ENCODE measurements around the gene LEFTY1.

LEFTY1 gene

GRCh38 chr1:225868631-225869330, 20.2 kb downstream of the LEFTY1 start:
- DNase-seq = no peak

GRCh38 chr1:225866981-225867380, 22.0 kb downstream of the LEFTY1 start:
- no peak for DNase-seq

DNA sequence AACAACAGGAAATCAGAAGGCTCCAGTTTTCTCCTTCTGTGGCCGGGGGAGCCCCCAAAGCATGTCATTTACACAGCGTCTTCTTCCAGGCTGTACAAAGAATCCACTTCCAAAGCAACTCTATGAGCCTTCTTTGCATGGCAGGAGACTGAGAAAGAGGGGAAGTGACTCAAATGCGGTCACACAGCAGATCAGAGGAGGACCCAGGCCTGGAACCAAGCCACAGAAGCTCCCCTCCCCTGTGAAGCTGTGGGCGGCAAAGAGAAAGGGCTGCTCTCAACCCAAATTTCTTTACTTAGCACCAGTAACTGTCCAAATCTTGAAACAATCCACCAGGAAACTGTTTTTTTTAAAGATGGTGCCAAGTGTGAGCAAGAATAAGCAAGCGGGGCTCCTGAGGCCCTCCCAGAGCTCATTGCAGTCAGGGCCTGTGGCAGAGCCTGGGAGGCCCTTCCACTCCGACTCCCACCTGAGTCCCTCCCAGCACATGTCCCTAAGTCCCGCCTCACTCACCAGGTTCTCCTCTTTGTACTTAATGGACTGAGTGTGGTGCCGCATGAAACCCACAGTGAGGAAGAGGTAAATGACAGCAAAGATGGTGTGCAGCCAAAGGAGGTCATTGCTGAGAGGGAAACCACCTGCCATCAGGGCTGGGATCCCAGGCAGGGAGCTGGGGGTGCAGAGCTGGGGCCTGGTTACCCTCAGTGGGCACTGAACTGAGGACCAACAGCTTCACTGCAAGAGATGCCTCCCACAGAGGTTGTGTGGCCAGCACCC, 22.7 kb downstream of the LEFTY1 start:
- DNase-seq = no peak

DNA sequence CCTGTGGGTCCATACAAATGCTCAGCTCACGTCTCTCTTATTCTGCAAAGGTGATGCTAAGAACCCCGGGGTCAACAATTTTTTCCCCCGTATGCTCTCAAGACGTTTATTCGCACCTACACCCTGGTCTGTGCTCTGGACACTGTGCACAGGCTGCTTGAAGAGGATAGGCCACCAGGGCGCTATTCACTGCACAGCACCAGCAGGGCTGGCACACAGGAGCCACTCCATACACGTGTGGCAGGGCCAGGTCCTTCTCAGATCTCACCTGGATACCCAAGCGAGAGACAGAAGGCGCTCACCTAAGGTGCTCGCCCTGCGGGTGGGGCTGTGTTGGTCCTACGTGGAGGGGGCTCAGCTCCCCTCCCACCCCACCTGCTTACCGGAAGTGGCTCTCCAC, 23.4 kb downstream of the LEFTY1 start:
- peak; percentile 24 for DNase-seq

GRCh38 chr1:225863167-225863566, 25.8 kb downstream of the LEFTY1 start:
- no peak for DNase-seq

GRCh38 chr1:225862581-225862950, 26.4 kb downstream of the LEFTY1 start:
- DNase-seq = no peak

GRCh38 chr1:225861834-225862580, 26.9 kb downstream of the LEFTY1 start:
- no peak for DNase-seq

- no peak for DNase-seq
These were observed 28.0 kb downstream of the LEFTY1 start for GRCh38 chr1:225860876-225861441.

DNA sequence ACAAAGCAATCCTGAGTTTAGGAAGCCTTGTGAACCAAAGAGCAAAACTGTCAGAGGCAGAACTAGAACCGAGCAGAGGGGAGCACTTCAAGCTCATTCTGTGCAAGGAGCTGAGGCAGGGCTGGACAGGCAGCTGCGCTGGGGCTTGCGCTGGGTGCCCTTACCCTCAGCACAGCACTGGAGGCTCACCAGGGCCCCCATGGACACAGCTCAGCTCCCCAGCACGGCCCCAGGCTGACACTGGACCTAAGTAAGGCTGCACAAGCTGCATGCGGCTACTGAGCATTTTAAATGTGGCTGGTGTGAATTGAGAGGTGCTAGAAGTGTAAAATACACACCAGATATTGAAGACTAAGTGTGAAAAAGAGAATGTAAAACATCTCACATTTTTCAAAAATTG, 28.8 kb downstream of the LEFTY1 start:
- DNase-seq = no peak

GRCh38 chr1:225859151-225859550, 29.8 kb downstream of the LEFTY1 start:
- DNase-seq = no peak

DNA sequence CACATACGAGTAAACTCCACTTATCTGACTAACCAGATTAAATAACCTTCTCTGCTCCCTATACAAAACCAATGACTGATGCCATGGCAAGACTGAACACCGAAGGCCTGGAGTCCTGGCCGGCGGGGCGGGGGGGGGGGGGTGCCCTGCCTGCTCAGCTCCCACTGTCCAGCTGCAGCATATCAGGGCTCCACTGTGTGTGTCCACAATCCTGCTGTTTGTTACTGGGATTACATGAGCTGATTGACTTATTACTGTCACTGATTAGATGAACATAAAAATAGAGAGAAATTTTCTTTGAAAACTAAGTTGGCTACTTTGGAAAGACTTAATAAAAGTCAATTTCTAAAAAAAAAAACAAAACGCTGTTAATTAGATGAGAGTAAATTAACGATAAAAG, 31.7 kb downstream of the LEFTY1 start:
- DNase-seq = no peak

GRCh38 chr1:225855503-225856300, 33.2 kb downstream of the LEFTY1 start:
- no peak for DNase-seq

- no peak for DNase-seq
These were observed 35.5 kb downstream of the LEFTY1 start for GRCh38 chr1:225853441-225853840.

DNA sequence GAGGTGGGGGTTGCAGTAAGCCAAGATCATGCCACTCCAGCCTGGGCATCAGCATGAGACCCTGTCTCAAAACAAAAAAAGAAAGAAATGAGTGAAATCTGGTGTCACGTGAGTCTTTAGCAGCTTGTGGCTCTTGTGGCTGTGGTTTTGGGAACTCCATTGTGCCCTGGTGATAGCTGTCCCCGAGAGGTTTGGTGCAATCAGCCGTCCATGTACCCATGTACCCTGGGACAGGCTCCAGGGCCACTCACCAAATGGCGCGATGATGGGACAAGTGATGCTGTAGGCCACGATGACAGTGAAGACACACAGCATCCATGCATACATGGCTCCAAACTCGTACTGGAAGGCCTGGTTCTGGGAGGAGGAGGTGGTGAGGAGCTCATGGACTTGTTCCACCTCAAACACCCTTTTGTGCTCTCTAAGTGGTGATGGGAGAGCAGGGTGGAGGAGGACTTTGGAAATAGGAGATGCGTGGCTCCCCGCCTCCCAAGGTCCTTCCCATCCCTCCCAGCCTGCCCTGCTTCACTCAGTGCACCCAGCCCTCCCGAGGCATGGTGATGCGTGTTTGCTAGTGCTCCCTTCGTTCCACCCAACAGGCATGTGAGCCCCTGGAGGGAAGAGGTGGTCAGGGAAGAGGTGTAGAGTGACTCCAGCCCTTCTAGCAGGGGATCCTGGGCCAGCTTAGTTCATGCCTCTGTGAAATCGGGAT, 36.4 kb downstream of the LEFTY1 start:
- DNase-seq = no peak

- DNase-seq = no peak
These were observed 37.1 kb downstream of the LEFTY1 start for GRCh38 chr1:225851805-225852204.

- DNase-seq = no peak
These were observed 38.6 kb downstream of the LEFTY1 start for GRCh38 chr1:225850370-225850769.

- DNase-seq = no peak
These were observed 39.0 kb downstream of the LEFTY1 start for GRCh38 chr1:225849925-225850324.

GRCh38 chr1:225848030-225848955, 40.7 kb downstream of the LEFTY1 start:
- peak; percentile 45 for DNase-seq

DNA sequence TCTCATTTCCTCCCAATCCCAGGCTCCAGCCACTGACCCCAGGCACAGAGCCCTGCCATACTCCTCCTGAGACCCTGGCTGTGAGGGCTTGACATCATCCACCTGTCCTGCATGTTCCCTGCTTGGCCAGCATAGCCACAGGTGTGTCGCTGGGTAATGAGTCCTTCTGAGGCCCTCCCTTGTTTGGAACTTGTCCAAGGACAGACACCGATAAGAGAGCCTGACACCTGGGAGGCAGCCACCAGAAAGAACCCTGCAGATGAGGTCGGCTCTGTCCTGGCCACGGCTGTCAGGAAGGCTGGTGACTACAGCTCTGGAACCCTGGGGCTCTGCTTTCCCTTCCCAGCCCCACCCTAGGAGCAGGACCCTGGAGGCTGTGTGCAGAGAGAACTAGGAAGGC, 41.3 kb downstream of the LEFTY1 start:
- peak; percentile 93 for DNase-seq

All from DMS153 (cell line).